HS-27A (cell line): Measurements from ENCODE around the gene FBXO5.

ENCODE experiments used
- DNase-seq: peaks from one replicate; pipeline ENCODE4 v3.0.0-alpha.2; 2012; ENCODE audit warnings: low read depth, missing footprints

FBXO5 gene

GRCh38 chr6:152950240-152950639 is 32.6 kb downstream of the FBXO5 start:
- no peak for DNase-seq

- DNase-seq: no peak
Measured at GRCh38 chr6:152948150-152948768, 34.6 kb downstream of the FBXO5 start.

GRCh38 chr6:152946995-152947394 is 35.8 kb downstream of the FBXO5 start:
- DNase-seq: no peak

GRCh38 chr6:152946484-152946883 is 36.4 kb downstream of the FBXO5 start:
- no peak for DNase-seq

GRCh38 chr6:152943260-152943897 is 39.5 kb downstream of the FBXO5 start:
- DNase-seq: no peak

- DNase-seq: no peak
Measured at GRCh38 chr6:152942319-152942869, 40.4 kb downstream of the FBXO5 start.

- DNase-seq: no peak
Measured at GRCh38 chr6:152941746-152942145, 41.1 kb downstream of the FBXO5 start.

- no peak for DNase-seq
Measured at GRCh38 chr6:152932865-152933264, 50.0 kb downstream of the FBXO5 start.

GRCh38 chr6:152922706-152923105 is 60.1 kb downstream of the FBXO5 start:
- no peak for DNase-seq
